Nephron progenitor cell (in vitro differentiated cells): ENCODE measurements around the gene GRM7.

ENCODE experiments used
- DNase-seq: peaks from one replicate; pipeline ENCODE4 v3.0.0; 2021
- H3K27ac Mint-ChIP-seq: 2 replicates; pipeline ENCODE4 v1.8.0; 2021; ENCODE audit warnings: mild to moderate bottlenecking, moderate library complexity, mixed read lengths
- H3K27me3 Mint-ChIP-seq: 2 replicates; pipeline ENCODE4 v1.8.0; 2021; ENCODE audit warnings: mild to moderate bottlenecking, low read depth, mixed read lengths; ENCODE audit not compliant: poor library complexity
- H3K36me3 Mint-ChIP-seq: 2 replicates; pipeline ENCODE4 v1.8.0; 2021; ENCODE audit warnings: low read depth, mixed read lengths
- H3K4me1 Mint-ChIP-seq: 2 replicates; pipeline ENCODE4 v1.8.0; 2021; ENCODE audit warnings: mixed read lengths
- H3K4me3 Mint-ChIP-seq: 2 replicates; pipeline ENCODE4 v1.8.0; 2021; ENCODE audit warnings: mild to moderate bottlenecking, moderate library complexity, mixed read lengths
- H3K9me3 Mint-ChIP-seq: 2 replicates; pipeline ENCODE4 v1.8.0; 2021; ENCODE audit warnings: mild to moderate bottlenecking, moderate library complexity, mixed read lengths
- CTCF ChIP-seq: fragments of 200-600 bp; sonication (generic); IDR thresholded peaks from 2 replicates; pipeline ENCODE4 v1.5.0; 2021; ENCODE audit warnings: antibody characterized with exemption

Gene GRM7

GRCh38 chr3:7607676-7608075 lies 746.8 kb downstream of the GRM7 start:
- no peak for DNase-seq
- Mint-ChIP-seq H3K9me3 (no peaks in the 10 kb centered on the region), H3K27ac (no peak overlapping the region), H3K4me3 (no peak overlapping the region), H3K27me3 (peaks cover 5% of the 10 kb centered on the region), H3K4me1 (no peaks in the 10 kb centered on the region), H3K36me3 (no peaks in the 10 kb centered on the region)
- no peak for TF ChIP-seq CTCF

- Mint-ChIP-seq H3K27me3 (peaks cover 5% of the 10 kb centered on the region), H3K4me3 (no peak overlapping the region), H3K9me3 (no peaks in the 10 kb centered on the region), H3K36me3 (no peaks in the 10 kb centered on the region), H3K27ac (no peak overlapping the region), H3K4me1 (no peaks in the 10 kb centered on the region)
- no peak for TF ChIP-seq CTCF
- no peak for DNase-seq
Measured at GRCh38 chr3:7610634-7611033, 749.7 kb downstream of the GRM7 start.

GRCh38 chr3:7615043-7615442 lies 754.1 kb downstream of the GRM7 start:
- Mint-ChIP-seq H3K4me1 (no peaks in the 10 kb centered on the region), H3K36me3 (no peaks in the 10 kb centered on the region), H3K27ac (no peak overlapping the region), H3K4me3 (no peak overlapping the region), H3K9me3 (no peaks in the 10 kb centered on the region), H3K27me3 (peaks cover 5% of the 10 kb centered on the region)
- TF ChIP-seq CTCF = no peak
- no peak for DNase-seq

GRCh38 chr3:7618606-7619005 lies 757.7 kb downstream of the GRM7 start:
- Mint-ChIP-seq H3K9me3 (no peaks in the 10 kb centered on the region), H3K27me3 (no peaks in the 10 kb centered on the region), H3K4me3 (no peak overlapping the region), H3K36me3 (no peaks in the 10 kb centered on the region), H3K27ac (no peak overlapping the region), H3K4me1 (no peaks in the 10 kb centered on the region)
- DNase-seq = no peak
- no peak for TF ChIP-seq CTCF

GRCh38 chr3:7620401-7620800 lies 759.5 kb downstream of the GRM7 start:
- H3K4me3 Mint-ChIP-seq = no peak overlapping the region
- TF ChIP-seq CTCF = no peak
- H3K4me1 Mint-ChIP-seq = no peaks in the 10 kb centered on the region
- H3K27ac Mint-ChIP-seq = no peak overlapping the region
- H3K36me3 Mint-ChIP-seq = no peaks in the 10 kb centered on the region
- peaks cover 4% of the 10 kb centered on the region for H3K27me3 Mint-ChIP-seq
- no peaks in the 10 kb centered on the region for H3K9me3 Mint-ChIP-seq
- no peak for DNase-seq

GRCh38 chr3:7621046-7621630 lies 760.2 kb downstream of the GRM7 start:
- Mint-ChIP-seq H3K36me3 (no peaks in the 10 kb centered on the region), H3K27ac (no peak overlapping the region)
- no peak for TF ChIP-seq CTCF

More at GRCh38 chr3:7621046-7621630, 760.2 kb downstream of the GRM7 start:
- no peaks in the 10 kb centered on the region for H3K4me1 Mint-ChIP-seq
- no peak for DNase-seq
- no peak overlapping the region for H3K4me3 Mint-ChIP-seq
- no peaks in the 10 kb centered on the region for H3K9me3 Mint-ChIP-seq
- H3K27me3 Mint-ChIP-seq = peaks cover 4% of the 10 kb centered on the region
